Hematopoietic multipotent progenitor cell treated with erythropoietin and hydrocortisone succinate and interleukin-3 and kit ligand, for 8 days (in vitro differentiated cells): ENCODE data around the gene ARMC6.

ENCODE experiments used
- DNase-seq: peaks from one replicate; pipeline ENCODE4 v3.0.0-alpha.2; 2015

The ARMC6 gene

GRCh38 chr19:19033426-19034203 is at the start of gene ARMC6, which contains the start of gene SUGP2:
TSS of gene ARMC6 (plus strand) at chr19:19033603. CDS start at chr19:19034210, 607 bp downstream.
TSS of gene SUGP2 (minus strand) at chr19:19033517. CDS start at chr19:19031071, 2,446 bp downstream.
- DNase-seq, result peak; percentile 89

GRCh38 chr19:18984251-18984650 is 49.2 kb upstream of the ARMC6 start:
- no peak for DNase-seq

- no peak for DNase-seq
Observed at GRCh38 chr19:18985257-18985656, 48.1 kb upstream of the ARMC6 start.

- DNase-seq, result no peak
Observed at GRCh38 chr19:18987456-18987855, 45.9 kb upstream of the ARMC6 start.

GRCh38 chr19:18989316-18989715 is 44.1 kb upstream of the ARMC6 start:
- no peak for DNase-seq

- DNase-seq, result no peak
Observed at GRCh38 chr19:18990128-18990708, 43.2 kb upstream of the ARMC6 start.

GRCh38 chr19:18991006-18991405 is 42.4 kb upstream of the ARMC6 start:
- no peak for DNase-seq

- DNase-seq, result no peak
Observed at GRCh38 chr19:18991468-18991867, 41.9 kb upstream of the ARMC6 start.

- DNase-seq, result no peak
Observed at GRCh38 chr19:18992696-18993095, 40.7 kb upstream of the ARMC6 start.

GRCh38 chr19:18993115-18993514 is 40.3 kb upstream of the ARMC6 start:
- no peak for DNase-seq

- peak; percentile 45 for DNase-seq
Observed at GRCh38 chr19:18995804-18996241, 37.6 kb upstream of the ARMC6 start.

- DNase-seq, result no peak
Observed at GRCh38 chr19:18996351-18996750, 37.1 kb upstream of the ARMC6 start.

- no peak for DNase-seq
Observed at GRCh38 chr19:18996796-18997394, 36.5 kb upstream of the ARMC6 start.

GRCh38 chr19:18998276-18998675 is 35.1 kb upstream of the ARMC6 start:
- DNase-seq, result no peak

- DNase-seq, result peak; percentile 13
Observed at GRCh38 chr19:18999016-18999758, 34.2 kb upstream of the ARMC6 start.

GRCh38 chr19:18999896-19000620 is 33.3 kb upstream of the ARMC6 start:
- no peak for DNase-seq

GRCh38 chr19:19004144-19004543 is 29.3 kb upstream of the ARMC6 start:
- no peak for DNase-seq

GRCh38 chr19:19006213-19006612 is 27.2 kb upstream of the ARMC6 start:
- no peak for DNase-seq

- DNase-seq, result no peak
Observed at GRCh38 chr19:19009951-19010350, 23.5 kb upstream of the ARMC6 start.

- no peak for DNase-seq
Observed at GRCh38 chr19:19010551-19010950, 22.9 kb upstream of the ARMC6 start.

GRCh38 chr19:19021115-19021514 is 12.3 kb upstream of the ARMC6 start:
- DNase-seq, result no peak

- no peak for DNase-seq
Observed at GRCh38 chr19:19022380-19022961, 10.9 kb upstream of the ARMC6 start.
